CD4-positive, alpha-beta T cell (primary cell): ENCODE data around the gene ABCC3. TPM values are rescaled to one million over a fixed set of nuclear protein-coding genes. Genes with fewer than 3 reads are reported as not detected.

ENCODE experiments used
- ATAC-seq: fragments of 200-7000 bp; cut with Tn5 transposase; one replicate; pipeline ENCODE4 v1.10.0; 2022; ENCODE audit warnings: mild to moderate bottlenecking; ENCODE audit not compliant: poor library complexity
- CTCF ChIA-PET: fragments of 350-600 bp; sonication (Branson Sonifier 250); formaldehyde crosslinking; loops from one replicate; lab custom pipeline; 2021; ENCODE audit warnings: antibody characterized with exemption, inconsistent platforms; lab: Charles Lee
- POLR2A ChIA-PET: fragments of 350-600 bp; sonication (Branson Sonifier 250); formaldehyde crosslinking; loops from one replicate; lab custom pipeline; 2021; ENCODE audit warnings: antibody characterized with exemption, inconsistent platforms; lab: Charles Lee
- DNase-seq, 14 experiments: peaks; one replicate each; pipeline ENCODE4 v3.0.0-alpha.2; 2013 to 2020; ENCODE audit warnings: mixed read lengths in 2 of 14
- H3K27ac ChIP-seq, 2 donors: one replicate each; pipeline versions ENCODE4 v1.5.1 to v1.7.0; 2013; ENCODE audit warnings: low read length in 2 of 2, low read depth in 1 of 2, mild to moderate bottlenecking in 1 of 2
- H3K27me3 ChIP-seq, 2 experiments: 1 replicate in 1 of 2; 2 replicates in 1 of 2; pipeline versions ENCODE4 v1.6.1 to v1.7.0; 2013; ENCODE audit warnings: low read length in 2 of 2, control low read depth in 1 of 2, mild to moderate bottlenecking in 1 of 2, moderate library complexity in 1 of 2; ENCODE audit not compliant: insufficient read depth in 2 of 2, control insufficient read depth in 1 of 2
- H3K36me3 ChIP-seq: one replicate; pipeline ENCODE4 v1.6.1; 2013; ENCODE audit warnings: low read length, control low read depth; ENCODE audit not compliant: insufficient read depth
- H3K4me1 ChIP-seq: one replicate; pipeline ENCODE4 v1.6.1; 2013; ENCODE audit warnings: low read length, control low read depth; ENCODE audit not compliant: insufficient read depth
- H3K4me3 ChIP-seq: one replicate; pipeline ENCODE4 v1.5.1; 2013; ENCODE audit warnings: mild to moderate bottlenecking, low read length, moderate library complexity
- H3K9me3 ChIP-seq, 2 experiments: 1 replicate in 1 of 2; 2 replicates in 1 of 2; pipeline versions ENCODE4 v1.6.1 to v1.7.0; 2013; ENCODE audit warnings: low read length in 2 of 2, mild to moderate bottlenecking in 2 of 2, control low read depth in 1 of 2, moderate library complexity in 1 of 2; ENCODE audit not compliant: control insufficient read depth in 1 of 2, insufficient read depth in 1 of 2
- H3K27ac Mint-ChIP-seq: one replicate; pipeline ENCODE4 v1.8.0; 2020; ENCODE audit warnings: mixed read lengths
- H3K27me3 Mint-ChIP-seq: one replicate; pipeline ENCODE4 v1.8.0; 2021; ENCODE audit warnings: mixed read lengths
- H3K36me3 Mint-ChIP-seq: one replicate; pipeline ENCODE4 v1.8.0; 2021; ENCODE audit warnings: low read depth, mixed read lengths
- H3K4me1 Mint-ChIP-seq: one replicate; pipeline ENCODE4 v1.8.0; 2021; ENCODE audit warnings: low read depth, mixed read lengths
- H3K4me3 Mint-ChIP-seq: one replicate; pipeline ENCODE4 v1.8.0; 2020; ENCODE audit warnings: mild to moderate bottlenecking, mixed read lengths
- H3K9me3 Mint-ChIP-seq: one replicate; pipeline ENCODE4 v1.8.0; 2020; ENCODE audit warnings: mixed read lengths
- CTCF ChIP-seq: fragments of 200-600 bp; IDR thresholded peaks from one replicate; pipeline ENCODE4 v1.8.0; 2022; ENCODE audit warnings: antibody characterized with exemption, mild to moderate bottlenecking
- intact Hi-C, 2 experiments: fragments of 100-400 bp; cut with DNase I in 1 of 2; cut with micrococcal nuclease in 1 of 2; formaldehyde crosslinking; loops; one replicate each; pipeline versions ENCODE4 v1.15.1 to v1.9.0; 2023 to 2025; cut with DNase I, micrococcal nuclease
- total RNA-seq, 174 experiments: library from RNA in 2 of 174; stranded (reverse) in 2 of 174; gene quantifications; one replicate each; pipeline ENCODE4 v1.2.3 and lab custom pipeline; 2021 to 2026

The ABCC3 gene
- total RNA-seq, 2 experiments from 2014 or later, result 0.19 TPM; not detected in 1

- Histone ChIP-seq H3K4me3 (no peak overlapping the region), H3K36me3 (peaks cover 34% of the 10 kb centered on the region), H3K9me3 (no peaks in the 10 kb centered on the region), H3K27ac (no peak overlapping the region), H3K4me1 (peaks cover 25% of the 10 kb centered on the region), H3K27me3 (no peaks in the 10 kb centered on the region)
- no peak for DNase-seq
- peak overlapping the region; percentile 7 for H3K4me3 Mint-ChIP-seq
- ChIA-PET CTCF (interaction anchor here (0.7 to 1.0 kb wide), 2 partner anchors 21 to 223 kb away, joined by 3 to 4 read pairs; no protein-coding TSS in a partner anchor), POLR2A (no interaction called here)
- peaks cover 41% of the 10 kb centered on the region for H3K4me1 Mint-ChIP-seq
- intact Hi-C loops, result loop anchor here in 1 of 2 experiments (10.0 kb wide), 1 partner anchor 328 kb away; the partner anchor contains the start of genes EME1 and MRPL27
- H3K27ac Mint-ChIP-seq, result peak overlapping the region; percentile 69
- H3K36me3 Mint-ChIP-seq, result peaks cover 77% of the 10 kb centered on the region
- no peak for ATAC-seq
- no peaks in the 10 kb centered on the region for H3K27me3 Mint-ChIP-seq
- TF ChIP-seq CTCF, result no peak
- no peaks in the 10 kb centered on the region for H3K9me3 Mint-ChIP-seq
Measured at GRCh38 chr17:50703162-50703561, 68.5 kb downstream of the ABCC3 start.

GRCh38 chr17:50707289-50708049 lies 72.8 kb downstream of the ABCC3 start, which contains the start of gene ANKRD40:
Gene ANKRD40 (minus strand): TSS chr17:50707914. CDS start chr17:50707654, 260 bp downstream.
- H3K27me3 ChIP-seq, result no peaks in the 10 kb centered on the region
- peaks cover 36% of the 10 kb centered on the region for H3K36me3 Mint-ChIP-seq
- intact Hi-C loops, result loop anchor here (1.0 to 10.0 kb wide), 4 partner anchors 12 to 460 kb away; partner anchors contain the start of genes LUC7L3 (in 2 of the 2), ABCC3 (in 1 of the 2), EME1 (in 1 of the 2) and MRPL27 (in 1 of the 2)

More at GRCh38 chr17:50707289-50708049, 72.8 kb downstream of the ABCC3 start, which contains the start of gene ANKRD40:
- Mint-ChIP-seq H3K4me3 (peak within 1 kb of the TSS; percentile 99), H3K27me3 (no peaks in the 10 kb centered on the region), H3K9me3 (no peaks in the 10 kb centered on the region), H3K27ac (peak within 1 kb of the TSS; percentile 97), H3K4me1 (peaks cover 44% of the 10 kb centered on the region)
- ATAC-seq (peak; percentile 80), DNase-seq (peak; percentile 82 to 95 (median 89))
- no peaks in the 10 kb centered on the region for H3K9me3 ChIP-seq
- H3K27ac ChIP-seq, result peak within 1 kb of the TSS; percentile 84 to 95
- TF ChIP-seq CTCF, result no peak
- peaks cover 41% of the 10 kb centered on the region for H3K4me1 ChIP-seq
- peaks cover 11% of the 10 kb centered on the region for H3K36me3 ChIP-seq
- H3K4me3 ChIP-seq, result peak within 1 kb of the TSS; percentile 75
- ChIA-PET CTCF (interaction anchor here (1.0 to 1.2 kb wide), 2 partner anchors 14 to 310 kb away, joined by 3 read pairs; no protein-coding TSS in a partner anchor), POLR2A (interaction anchor here (0.6 to 4.2 kb wide), 9 partner anchors 11 to 445 kb away, joined by 3 to 82 read pairs (median 4); partner anchors contain the start of genes LRRC59, LUC7L3, NME1 and TOB1)
